ENCODE data around the gene RGS4.

- no peak for TF ChIP-seq CTCF (IDR thresholded peaks at IDR 0.05)
- no peak for TF ChIP-seq POLR2A (IDR thresholded peaks at IDR 0.05)
Observed at GRCh38 chr1:163093169-163093568, 24.0 kb downstream of the RGS4 start.
